Measurements from ENCODE around the gene PLAU. TPM values are rescaled to one million over a fixed set of nuclear protein-coding genes. Genes with fewer than 3 reads are reported as not detected.
A peak's percentile ranks its signal among the peaks of the same experiment; 100 is the strongest.
"Not testable (repeated sequence)": the region's sequence is repeated elsewhere in the genome, so short reads cannot be mapped to it uniquely, and the experiment has no call there.

The PLAU gene
- total RNA-seq, 1 donor from 2014 or later = 7.6 TPM

DNA sequence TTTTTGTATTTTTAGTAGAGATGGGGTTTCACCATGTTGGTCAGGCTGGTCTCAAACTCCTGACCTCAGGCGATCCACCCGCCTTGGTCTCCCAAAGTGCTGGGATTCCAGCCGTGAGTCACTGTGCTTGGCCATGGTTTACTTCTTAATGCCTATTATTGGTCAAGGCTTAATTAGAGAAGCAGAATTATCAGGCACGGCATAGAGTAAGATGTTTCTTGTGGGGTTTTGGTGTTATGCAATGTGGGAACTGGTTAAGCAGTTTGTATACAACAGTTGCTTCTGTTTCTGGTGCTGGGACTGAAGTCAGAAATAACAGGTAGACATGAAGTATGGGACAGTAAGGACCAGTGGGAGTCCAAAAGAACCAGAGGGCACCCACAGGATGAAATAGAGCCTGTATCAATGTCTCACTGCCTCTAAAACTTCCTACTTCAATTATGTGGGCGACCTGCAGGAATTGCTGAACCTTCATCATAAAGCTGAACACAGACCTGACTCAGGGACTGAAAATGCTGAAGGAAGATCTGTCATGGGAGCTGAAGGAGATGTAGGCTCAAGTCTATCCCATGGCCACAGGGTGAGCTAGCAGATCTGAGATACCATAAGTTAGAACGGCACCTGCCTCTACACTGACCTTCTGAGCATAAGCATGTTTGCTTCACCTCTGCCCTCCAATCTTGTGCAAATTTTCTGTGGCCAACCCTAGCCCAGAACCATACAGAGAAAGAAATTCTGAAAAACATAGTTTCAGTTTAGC, 48.7 kb downstream of the PLAU start:
- peaks cover 12% of the 10 kb centered on the region for H3K27me3 Mint-ChIP-seq (ENCODE audit: insufficient read depth, low read depth)
- TF ChIP-seq CTCF (IDR thresholded peaks at IDR 0.05) = no peak
- no peak for TF ChIP-seq EZH2phosphoT487 (IDR thresholded peaks at IDR 0.05)
- no peak for TF ChIP-seq EZH2 (IDR thresholded peaks at IDR 0.05)
- H2AFZ ChIP-seq (replicated peaks) = peak overlapping the region; percentile 1
- H3K4me1 Mint-ChIP-seq = peaks cover 22% of the 10 kb centered on the region
- H3K27me3 ChIP-seq = no peaks in the 10 kb centered on the region
- H3F3A ChIP-seq (ENCODE audit: low read depth) = peaks cover 8% of the 10 kb centered on the region
- no peaks in the 10 kb centered on the region for H3K36me3 Mint-ChIP-seq
- DNase-seq (ENCODE audit: low spot score) = no peak
- peak overlapping the region; percentile 8 for H3K27ac Mint-ChIP-seq
- peaks cover 8% of the 10 kb centered on the region for H3K4me1 ChIP-seq
- no peaks in the 10 kb centered on the region for H3K9me3 Mint-ChIP-seq
- H3K36me3 ChIP-seq = no peaks in the 10 kb centered on the region
- no peak overlapping the region for H3K4me2 ChIP-seq
- no peaks in the 10 kb centered on the region for H3K79me2 ChIP-seq (ENCODE audit: low read depth)
- no peak overlapping the region for H3K4me3 ChIP-seq
- H3K9me3 ChIP-seq (ENCODE audit: low read depth) = no peaks in the 10 kb centered on the region
- no peaks in the 10 kb centered on the region for H4K20me1 ChIP-seq (ENCODE audit: low read depth)
- H3K4me3 Mint-ChIP-seq = no peak overlapping the region
- no peak overlapping the region for H3K9ac ChIP-seq
- H3K27ac ChIP-seq = no peak overlapping the region

DNA sequence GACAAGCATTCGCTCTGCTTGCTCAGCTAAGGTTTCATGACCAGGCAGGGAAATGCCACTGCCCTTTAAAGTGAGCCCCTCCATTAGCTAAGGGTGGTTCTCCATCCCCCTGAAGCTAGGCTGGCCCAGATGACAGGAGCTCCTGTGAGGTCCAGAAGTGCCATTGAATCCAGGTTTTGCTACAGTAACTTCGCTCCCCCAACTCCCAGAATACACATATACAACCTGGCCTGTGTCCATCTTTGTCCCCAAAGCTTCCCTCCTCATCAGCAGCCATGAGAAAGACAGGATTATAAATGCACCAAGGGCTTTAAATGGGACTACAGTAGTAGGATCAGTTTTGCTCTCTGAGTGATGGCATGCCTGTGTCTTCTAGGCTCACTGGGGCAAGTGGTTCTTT, 51.5 kb downstream of the PLAU start:
- Histone ChIP-seq H3K9me3 (ENCODE audit: low read depth) (no peaks in the 10 kb centered on the region), H4K20me1 (ENCODE audit: low read depth) (no peaks in the 10 kb centered on the region), H3K27ac (no peak overlapping the region), H3K4me3 (no peak overlapping the region), H3K9ac (no peak overlapping the region), H3K27me3 (no peaks in the 10 kb centered on the region), H3K79me2 (ENCODE audit: low read depth) (no peaks in the 10 kb centered on the region), H3F3A (ENCODE audit: low read depth) (peaks cover 35% of the 10 kb centered on the region), H2AFZ (replicated peaks) (peak overlapping the region; percentile 71), H3K4me1 (peaks cover 22% of the 10 kb centered on the region), H3K4me2 (no peak overlapping the region), H3K36me3 (no peaks in the 10 kb centered on the region)
- Mint-ChIP-seq H3K27me3 (ENCODE audit: insufficient read depth, low read depth) (peaks cover 15% of the 10 kb centered on the region), H3K27ac (peak overlapping the region; percentile 84), H3K4me3 (no peak overlapping the region), H3K4me1 (peaks cover 35% of the 10 kb centered on the region), H3K36me3 (no peaks in the 10 kb centered on the region), H3K9me3 (no peaks in the 10 kb centered on the region)
- TF ChIP-seq CTCF (IDR thresholded peaks at IDR 0.05) (no peak), EZH2 (IDR thresholded peaks at IDR 0.05) (no peak), EZH2phosphoT487 (IDR thresholded peaks at IDR 0.05) (no peak)
- DNase-seq (ENCODE audit: low spot score) = no peak

GRCh38 chr10:73963533-73963932, 52.6 kb downstream of the PLAU start:
- peaks cover 47% of the 10 kb centered on the region for H3F3A ChIP-seq (ENCODE audit: low read depth)
- Mint-ChIP-seq H3K4me3 (peak overlapping the region; percentile 30), H3K4me1 (peaks cover 45% of the 10 kb centered on the region), H3K27ac (peak overlapping the region; percentile 98), H3K27me3 (ENCODE audit: insufficient read depth, low read depth) (peaks cover 15% of the 10 kb centered on the region)
- not testable (repeated sequence) for H3K36me3 ChIP-seq; H3K9me3 Mint-ChIP-seq; H3K4me3 ChIP-seq; H3K27me3 ChIP-seq; H3K9ac ChIP-seq; H3K27ac ChIP-seq; H3K4me2 ChIP-seq; H3K9me3 ChIP-seq (ENCODE audit: low read depth); H3K79me2 ChIP-seq (ENCODE audit: low read depth); H4K20me1 ChIP-seq (ENCODE audit: low read depth); H2AFZ ChIP-seq (replicated peaks); H3K36me3 Mint-ChIP-seq; DNase-seq (ENCODE audit: low spot score)
- peaks cover 31% of the 10 kb centered on the region for H3K4me1 ChIP-seq

- TF ChIP-seq EZH2 (IDR thresholded peaks at IDR 0.05) (no peak), EZH2phosphoT487 (IDR thresholded peaks at IDR 0.05) (no peak), CTCF (IDR thresholded peaks at IDR 0.05) (no peak)
- Mint-ChIP-seq H3K4me3 (no peak overlapping the region), H3K9me3 (no peaks in the 10 kb centered on the region), H3K4me1 (peaks cover 50% of the 10 kb centered on the region), H3K36me3 (no peaks in the 10 kb centered on the region), H3K27ac (peak overlapping the region; percentile 99), H3K27me3 (ENCODE audit: insufficient read depth, low read depth) (peaks cover 13% of the 10 kb centered on the region)
- Histone ChIP-seq H3K36me3 (no peaks in the 10 kb centered on the region), H3K4me3 (no peak overlapping the region), H3K79me2 (ENCODE audit: low read depth) (no peaks in the 10 kb centered on the region), H3K27ac (peak overlapping the region; percentile 96), H3K27me3 (no peaks in the 10 kb centered on the region), H3K4me2 (no peak overlapping the region), H3K4me1 (peaks cover 34% of the 10 kb centered on the region), H2AFZ (replicated peaks) (no peak overlapping the region), H3K9me3 (ENCODE audit: low read depth) (no peaks in the 10 kb centered on the region), H4K20me1 (ENCODE audit: low read depth) (no peaks in the 10 kb centered on the region), H3K9ac (no peak overlapping the region), H3F3A (ENCODE audit: low read depth) (peaks cover 56% of the 10 kb centered on the region)
- DNase-seq (ENCODE audit: low spot score) = no peak
Measured at GRCh38 chr10:73964743-73965142, 53.8 kb downstream of the PLAU start.

GRCh38 chr10:73965267-73965889, 54.4 kb downstream of the PLAU start:
- not testable (repeated sequence) for H3K4me3 ChIP-seq; DNase-seq (ENCODE audit: low spot score)
- peak overlapping the region; percentile 74 for H3K4me3 Mint-ChIP-seq

More at GRCh38 chr10:73965267-73965889, 54.4 kb downstream of the PLAU start:
- peak overlapping the region; percentile 99 for H3K27ac Mint-ChIP-seq
- not testable (repeated sequence) for H3K36me3 Mint-ChIP-seq; H3K9ac ChIP-seq; H4K20me1 ChIP-seq (ENCODE audit: low read depth); H3K27me3 ChIP-seq; H3K9me3 Mint-ChIP-seq; H3K36me3 ChIP-seq; H3K9me3 ChIP-seq (ENCODE audit: low read depth); H3K79me2 ChIP-seq (ENCODE audit: low read depth)
- H3F3A ChIP-seq (ENCODE audit: low read depth) = peaks cover 57% of the 10 kb centered on the region
- H3K4me1 Mint-ChIP-seq = peaks cover 54% of the 10 kb centered on the region
- peak overlapping the region; percentile 1 for H2AFZ ChIP-seq (replicated peaks)
- peak overlapping the region; percentile 96 for H3K27ac ChIP-seq
- H3K4me2 ChIP-seq = peak overlapping the region; percentile 52
- H3K27me3 Mint-ChIP-seq (ENCODE audit: insufficient read depth, low read depth) = peaks cover 13% of the 10 kb centered on the region
- H3K4me1 ChIP-seq = peaks cover 34% of the 10 kb centered on the region
